GM23338 (cell line): Measurements from ENCODE around the gene SLC35F1. TPM values are rescaled to one million over a fixed set of nuclear protein-coding genes. Genes with fewer than 3 reads are reported as not detected.

Source experiments
- ATAC-seq: fragments of 200-7000 bp; cut with Tn5 transposase; 3 replicates; pipeline ENCODE4 v1.9.1; 2020
- DNase-seq: peaks from one replicate; pipeline ENCODE4 v3.0.0-alpha.2; 2015; ENCODE audit warnings: low spot score
- H2AFZ ChIP-seq: fragments of 200-600 bp; sonication (generic); 2 replicates; pipeline ENCODE4 v1.8.0; 2016; ENCODE audit warnings: antibody characterized with exemption, mild to moderate bottlenecking, moderate library complexity
- H3F3A ChIP-seq: fragments of 200-600 bp; sonication (generic); replicated peaks from 2 replicates; pipeline ENCODE4 v1.8.0; 2017; ENCODE audit warnings: antibody characterized with exemption, mixed run types, low read depth
- H3K27ac ChIP-seq: fragments of 200-600 bp; sonication (generic); 2 replicates; pipeline ENCODE4 v1.6.1; 2016; ENCODE audit warnings: low read depth
- H3K27me3 ChIP-seq: fragments of 200-600 bp; sonication (generic); 2 replicates; pipeline ENCODE4 v1.8.0; 2016; ENCODE audit warnings: mild to moderate bottlenecking, mixed run types, moderate library complexity; ENCODE audit not compliant: insufficient read depth
- H3K36me3 ChIP-seq: fragments of 200-600 bp; sonication (generic); 2 replicates; pipeline ENCODE4 v1.8.0; 2016; ENCODE audit warnings: mild to moderate bottlenecking; ENCODE audit not compliant: insufficient read depth
- H3K4me1 ChIP-seq: fragments of 200-600 bp; sonication (generic); 2 replicates; pipeline ENCODE4 v1.8.0; 2016; ENCODE audit warnings: mild to moderate bottlenecking, moderate library complexity; ENCODE audit not compliant: insufficient read depth
- H3K4me2 ChIP-seq: fragments of 200-600 bp; sonication (generic); 2 replicates; pipeline ENCODE4 v1.7.1; 2017; ENCODE audit warnings: mixed run types
- H3K4me3 ChIP-seq: fragments of 200-600 bp; sonication (generic); 2 replicates; pipeline ENCODE4 v1.6.1; 2016; ENCODE audit warnings: mixed run types
- H3K79me2 ChIP-seq: fragments of 200-600 bp; sonication (generic); replicated peaks from 2 replicates; pipeline ENCODE4 v1.8.0; 2017; ENCODE audit warnings: mild to moderate bottlenecking; ENCODE audit not compliant: insufficient read depth
- H3K9me2 ChIP-seq: fragments of 200-600 bp; sonication (generic); 2 replicates; pipeline ENCODE4 v1.8.0; 2017; ENCODE audit not compliant: insufficient read depth
- H4K20me1 ChIP-seq: fragments of 200-600 bp; sonication (generic); replicated peaks from 2 replicates; pipeline ENCODE4 v1.8.0; 2017; ENCODE audit warnings: mild to moderate bottlenecking; ENCODE audit not compliant: insufficient read depth
- H3K27ac Mint-ChIP-seq: 2 replicates; pipeline ENCODE4 v1.8.0; 2020; ENCODE audit warnings: inconsistent platforms, mild to moderate bottlenecking, moderate library complexity, mixed read lengths
- H3K27me3 Mint-ChIP-seq: 3 replicates; pipeline ENCODE4 v1.8.0; 2022; ENCODE audit warnings: low read depth, mild to moderate bottlenecking, moderate library complexity, mixed read lengths, inconsistent platforms; ENCODE audit not compliant: insufficient read depth, poor library complexity
- H3K36me3 Mint-ChIP-seq: 3 replicates; pipeline ENCODE4 v1.8.0; 2021; ENCODE audit warnings: low read depth, mild to moderate bottlenecking, inconsistent platforms, moderate library complexity, mixed read lengths
- H3K4me1 Mint-ChIP-seq: 3 replicates; pipeline ENCODE4 v1.8.0; 2020; ENCODE audit warnings: mild to moderate bottlenecking, inconsistent platforms, mixed read lengths
- H3K4me3 Mint-ChIP-seq: 3 replicates; pipeline ENCODE4 v1.8.0; 2021; ENCODE audit warnings: moderate library complexity, mild to moderate bottlenecking, inconsistent platforms, mixed read lengths
- H3K9me3 Mint-ChIP-seq: 3 replicates; pipeline ENCODE4 v1.8.0; 2020; ENCODE audit warnings: moderate library complexity, mild to moderate bottlenecking, inconsistent platforms, mixed read lengths
- CREB1 ChIP-seq: fragments of 250-450 bp; sonication (Bioruptor Pico); IDR thresholded peaks from 2 replicates; pipeline ENCODE4 v1.5.0; 2020; ENCODE audit warnings: low read depth, mild to moderate bottlenecking, moderate library complexity
- ETS1 ChIP-seq: IDR thresholded peaks from 2 replicates; pipeline ENCODE4 v1.6.1; 2016; ENCODE audit warnings: antibody characterized with exemption
- REST ChIP-seq: IDR thresholded peaks from one replicate; pipeline ENCODE4 v1.6.1; 2018; ENCODE audit warnings: antibody characterized with exemption; ENCODE audit not compliant: unreplicated experiment
- ZNF114 ChIP-seq: fragments of 250-450 bp; sonication (Bioruptor Pico); IDR thresholded peaks from 2 replicates; pipeline ENCODE4 v1.5.0; 2020; ENCODE audit warnings: mild to moderate bottlenecking, moderate library complexity
- ZNF331 ChIP-seq: fragments of 250-450 bp; sonication (Bioruptor Pico); IDR thresholded peaks from 2 replicates; pipeline ENCODE4 v1.5.0; 2020; ENCODE audit warnings: low read depth, mild to moderate bottlenecking, moderate library complexity
- ZNF462 ChIP-seq: fragments of 250-450 bp; sonication (Bioruptor Pico); IDR thresholded peaks from 2 replicates; pipeline ENCODE4 v1.5.0; 2020; ENCODE audit warnings: mild to moderate bottlenecking, moderate library complexity
- polyA plus RNA-seq: library from polyadenylated mRNA; unstranded; fragments of >200 nt; fragmentation: Nextera tagmentation; extraction: Ambion mirVana; gene quantifications from 2 replicates; pipeline ENCODE4 v1.2.1, GENCODE V29; 2016
- total RNA-seq: library from RNA; depleted of rRNA; stranded (reverse); fragments of >200 nt; shearing (Covaris generic); gene quantifications from 2 replicates; pipeline ENCODE4 v1.2.3, GENCODE V29; 2014
- TF ChIP-seq, protein P1 (sequence below), 2 experiments: fragments of 200-600 bp in 1 of 2; sonication (generic) in 1 of 2; conservative IDR thresholded peaks; 2 replicates each; pipeline versions ENCODE4 v1.5.1 to v1.6.1; 2016 to 2017; ENCODE audit warnings: antibody characterized with exemption in 2 of 2, low read depth in 2 of 2, mild to moderate bottlenecking in 2 of 2, moderate library complexity in 1 of 2

Gene SLC35F1
- total and polyA plus RNA-seq, 2 experiments from 2014 or later: 3.0 to 10.3 TPM

DNA sequence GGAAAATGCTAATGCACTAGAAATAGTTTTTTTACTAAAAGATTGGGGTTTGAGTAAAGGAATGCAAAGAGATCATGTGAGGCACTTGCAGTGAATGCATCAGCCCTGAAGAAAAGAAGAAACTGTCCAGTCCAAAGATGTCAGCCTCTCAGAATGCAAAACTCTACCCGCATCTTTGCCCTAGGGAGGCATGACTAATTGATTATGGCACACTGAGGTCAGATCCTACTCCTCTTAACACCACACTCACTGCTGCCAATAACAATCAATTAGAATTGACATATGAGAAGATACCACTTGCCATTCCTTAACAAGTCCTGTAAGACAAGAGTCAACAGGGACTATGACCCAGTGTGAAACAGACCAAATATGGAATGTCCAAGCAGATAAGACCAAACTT is 378.7 kb downstream of the SLC35F1 start:
- Histone ChIP-seq H3K79me2 (no peaks in the 10 kb centered on the region), H3K4me3 (no peak overlapping the region), H3K27ac (no peak overlapping the region), H3K9me2 (no peaks in the 10 kb centered on the region), H3K4me2 (no peak overlapping the region), H4K20me1 (no peaks in the 10 kb centered on the region), H3K27me3 (no peaks in the 10 kb centered on the region), H3F3A (no peaks in the 10 kb centered on the region), H2AFZ (no peak overlapping the region), H3K36me3 (no peaks in the 10 kb centered on the region), H3K4me1 (peaks cover 14% of the 10 kb centered on the region)
- peaks cover 15% of the 10 kb centered on the region for H3K4me1 Mint-ChIP-seq
- peaks cover 2% of the 10 kb centered on the region for H3K27me3 Mint-ChIP-seq
- DNase-seq (no peak), ATAC-seq (no peak)
- TF ChIP-seq CREB1 (CRISPR knock-in tag): no peak
- no peak for TF ChIP-seq ZNF114 (CRISPR knock-in tag)
- TF ChIP-seq ZNF331 (CRISPR knock-in tag): no peak
- H3K9me3 Mint-ChIP-seq: peaks cover 3% of the 10 kb centered on the region; the same call in 1 of the 3 replicates
- peaks cover 6% of the 10 kb centered on the region; the same call in 2 of the 3 replicates for H3K36me3 Mint-ChIP-seq
- no peak overlapping the region for H3K27ac Mint-ChIP-seq
- H3K4me3 Mint-ChIP-seq: no peak overlapping the region

- H3K4me3 ChIP-seq: no peak overlapping the region
- no peak overlapping the region; the same call in 1 of the 2 replicates for H3K27ac Mint-ChIP-seq
- H3K79me2 ChIP-seq: no peaks in the 10 kb centered on the region
- no peaks in the 10 kb centered on the region for H3K9me2 ChIP-seq
- H3K36me3 Mint-ChIP-seq: peaks cover 6% of the 10 kb centered on the region; the same call in 2 of the 3 replicates
- peaks cover 14% of the 10 kb centered on the region for H3K4me1 ChIP-seq
- DNase-seq (peak; percentile 24), ATAC-seq (peak; percentile 49)
- H3K4me3 Mint-ChIP-seq: no peak overlapping the region
- TF ChIP-seq ZNF331 (CRISPR knock-in tag) (no peak), REST (no peak), ETS1 (no peak), ZNF462 (CRISPR knock-in tag) (no peak)
- TF ChIP-seq, protein P1, sequence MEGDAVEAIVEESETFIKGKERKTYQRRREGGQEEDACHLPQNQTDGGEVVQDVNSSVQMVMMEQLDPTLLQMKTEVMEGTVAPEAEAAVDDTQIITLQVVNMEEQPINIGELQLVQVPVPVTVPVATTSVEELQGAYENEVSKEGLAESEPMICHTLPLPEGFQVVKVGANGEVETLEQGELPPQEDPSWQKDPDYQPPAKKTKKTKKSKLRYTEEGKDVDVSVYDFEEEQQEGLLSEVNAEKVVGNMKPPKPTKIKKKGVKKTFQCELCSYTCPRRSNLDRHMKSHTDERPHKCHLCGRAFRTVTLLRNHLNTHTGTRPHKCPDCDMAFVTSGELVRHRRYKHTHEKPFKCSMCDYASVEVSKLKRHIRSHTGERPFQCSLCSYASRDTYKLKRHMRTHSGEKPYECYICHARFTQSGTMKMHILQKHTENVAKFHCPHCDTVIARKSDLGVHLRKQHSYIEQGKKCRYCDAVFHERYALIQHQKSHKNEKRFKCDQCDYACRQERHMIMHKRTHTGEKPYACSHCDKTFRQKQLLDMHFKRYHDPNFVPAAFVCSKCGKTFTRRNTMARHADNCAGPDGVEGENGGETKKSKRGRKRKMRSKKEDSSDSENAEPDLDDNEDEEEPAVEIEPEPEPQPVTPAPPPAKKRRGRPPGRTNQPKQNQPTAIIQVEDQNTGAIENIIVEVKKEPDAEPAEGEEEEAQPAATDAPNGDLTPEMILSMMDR (conservative IDR thresholded peaks at IDR 0.05; ENCODE audit: low read depth in 2 of 2): 0 out of 4 replicates have a peak, but pooled peaks have one; percentile 10 to 12
- peaks cover 10% of the 10 kb centered on the region for H3K4me1 Mint-ChIP-seq
- peaks cover 3% of the 10 kb centered on the region; the same call in 1 of the 3 replicates for H3K9me3 Mint-ChIP-seq
- no peaks in the 10 kb centered on the region for H3K27me3 Mint-ChIP-seq
- no peak overlapping the region for H2AFZ ChIP-seq
- peak overlapping the region; percentile 35; the same call in 1 of the 2 replicates for H3K27ac ChIP-seq
- no peaks in the 10 kb centered on the region for H4K20me1 ChIP-seq
- H3F3A ChIP-seq: no peaks in the 10 kb centered on the region
- no peaks in the 10 kb centered on the region for H3K27me3 ChIP-seq
- H3K4me2 ChIP-seq: peak overlapping the region; percentile 21; the same call in 1 of the 2 replicates
- no peaks in the 10 kb centered on the region for H3K36me3 ChIP-seq
Observed at GRCh38 chr6:118288355-118289124, 381.5 kb downstream of the SLC35F1 start.
